Stimulated activated CD4-positive, alpha-beta T cell treated with anti-CD3 and anti-CD28 coated beads, Interleukin-12 subunit alpha, Interleukin-12 subunit beta, amount 100 ng/mL, for 24 hours (primary cell): ENCODE measurements around the gene GRK2.
A peak's percentile ranks its signal among the peaks of the same experiment; 100 is the strongest.

Experiments used
- DNase-seq, 2 experiments: peaks; one replicate each; pipeline ENCODE4 v3.0.0-alpha.2; 2020; ENCODE audit warnings: low read depth in 2 of 2

Gene GRK2

GRCh38 chr11:67282155-67282875 is 16.0 kb downstream of the GRK2 start:
- no peak for DNase-seq

GRCh38 chr11:67282876-67283371 is 16.7 kb downstream of the GRK2 start:
- DNase-seq, result no peak

GRCh38 chr11:67283481-67283963 is 17.2 kb downstream of the GRK2 start:
- DNase-seq, result no peak

- DNase-seq, result no peak
These were observed 18.7 kb downstream of the GRK2 start for GRCh38 chr11:67284811-67285540.

GRCh38 chr11:67285541-67286498 is 19.5 kb downstream of the GRK2 start:
- DNase-seq, result no peak

GRCh38 chr11:67286621-67287333 is 20.5 kb downstream of the GRK2 start:
- DNase-seq, result no peak

GRCh38 chr11:67287355-67288197 is 21.3 kb downstream of the GRK2 start:
- no peak for DNase-seq

- no peak for DNase-seq
These were observed 21.9 kb downstream of the GRK2 start for GRCh38 chr11:67288198-67288451.

GRCh38 chr11:67288452-67289225 is 22.4 kb downstream of the GRK2 start:
- DNase-seq, result peak; percentile 72 to 83

GRCh38 chr11:67289226-67289650 is 23.0 kb downstream of the GRK2 start, which contains the start of gene ANKRD13D:
Gene ANKRD13D (plus strand): TSS chr11:67289303. CDS start chr11:67289461, 158 bp downstream.
- DNase-seq, result no peak

GRCh38 chr11:67289651-67290479 is 23.6 kb downstream of the GRK2 start:
- DNase-seq, result no peak

GRCh38 chr11:67290801-67291200 is 24.5 kb downstream of the GRK2 start:
- DNase-seq, result no peak

- no peak for DNase-seq
These were observed 25.5 kb downstream of the GRK2 start for GRCh38 chr11:67291481-67292381.

GRCh38 chr11:67292671-67293070 is 26.4 kb downstream of the GRK2 start:
- no peak for DNase-seq

- DNase-seq, result no peak
These were observed 26.8 kb downstream of the GRK2 start for GRCh38 chr11:67293090-67293489.

- no peak for DNase-seq
These were observed 29.6 kb downstream of the GRK2 start for GRCh38 chr11:67295846-67296245.

- DNase-seq, result no peak
These were observed 32.5 kb downstream of the GRK2 start for GRCh38 chr11:67298786-67299185.
